K562 (cell line): Measurements from ENCODE around the gene TAAR9. TPM values are rescaled to one million over a fixed set of nuclear protein-coding genes. Genes with fewer than 3 reads are reported as not detected.
A peak's percentile ranks its signal among the peaks of the same experiment; 100 is the strongest.

Experiments
- ATAC-seq: fragments of 200-7000 bp; cut with Tn5 transposase; 3 replicates; pipeline ENCODE4 v1.9.1; 2020; ENCODE audit warnings: moderate library complexity
- BruUV-seq: library from RNA; stranded (reverse); fragments of 400-500 nt; replicated peaks from 2 replicates; lab custom pipeline; 2021; lab: Mats Ljungman, UMichigan
- CTCF ChIA-PET: fragments of 300-600 bp; formaldehyde crosslinking; extraction: SDS; loops from one replicate; lab custom pipeline; 2021; ENCODE audit warnings: low intra/inter-chr PET ratio; lab: Yijun Ruan, JAX
- POLR2A ChIA-PET: fragments of 300-600, 350-650 bp; sonication (Branson Sonifier 250); formaldehyde crosslinking; extraction: SDS; loops from one replicate; lab custom pipeline; 2021; ENCODE audit warnings: antibody characterized with exemption, inconsistent platforms; lab: Yijun Ruan, JAX
- DNase-seq, 4 experiments: peaks; one replicate each; pipeline versions ENCODE4 v3.0.0 to v3.0.0-alpha.2; 2011 to 2018; ENCODE audit warnings: low spot score in 3 of 4, mixed read lengths in 3 of 4; ENCODE audit errors: extremely low read depth in 1 of 4
- FAIRE-seq: peaks from 2 replicates; lab custom pipeline; 2011; peaks lifted over from hg19 to GRCh38; lab: Jason Lieb, UNC
- H2AFZ ChIP-seq: 2 replicates; pipeline ENCODE4 v1.6.0; 2011; ENCODE audit warnings: low read depth, low read length, control low read depth, inconsistent platforms
- H3K27ac ChIP-seq: fragments of 200-600 bp; 3 replicates; pipeline ENCODE4 v1.8.0; 2011; ENCODE audit warnings: low read depth, mild to moderate bottlenecking, control low read depth, inconsistent platforms, low read length, moderate library complexity, mixed read lengths; ENCODE audit errors: extremely low read depth
- H3K27me3 ChIP-seq, 2 experiments: fragments of 300-600 bp in 1 of 2; 2 replicates in 1 of 2; 3 replicates in 1 of 2; pipeline versions ENCODE4 v1.6.0 to v1.8.0; 2011; ENCODE audit warnings: inconsistent platforms in 2 of 2, low read length in 2 of 2, mild to moderate bottlenecking in 1 of 2, mixed read lengths in 1 of 2, moderate library complexity in 1 of 2; ENCODE audit not compliant: control insufficient read depth in 2 of 2, insufficient read depth in 2 of 2
- H3K36me3 ChIP-seq: fragments of 300-600 bp; 3 replicates; pipeline ENCODE4 v1.8.0; 2011; ENCODE audit warnings: mild to moderate bottlenecking, low read length, inconsistent platforms; ENCODE audit not compliant: control insufficient read depth, insufficient read depth
- H3K4me1 ChIP-seq, 2 experiments: fragments of 200-600 bp in 1 of 2; replicated peaks in 1 of 2; 2 replicates in 1 of 2; 3 replicates in 1 of 2; pipeline versions ENCODE4 v1.5.1 to v1.8.0; 2011; ENCODE audit warnings: inconsistent platforms in 2 of 2, low read length in 2 of 2, mild to moderate bottlenecking in 1 of 2, mixed read lengths in 1 of 2, moderate library complexity in 1 of 2; ENCODE audit not compliant: control insufficient read depth in 2 of 2, insufficient read depth in 2 of 2
- H3K4me2 ChIP-seq: 2 replicates; pipeline ENCODE4 v1.6.1; 2011; ENCODE audit warnings: low read length, control low read depth, inconsistent platforms, mixed read lengths; ENCODE audit not compliant: insufficient read depth
- H3K4me3 ChIP-seq: fragments of 200-600 bp; sonication (generic), shearing (Covaris generic); 2 replicates; pipeline ENCODE4 v1.5.1; 2016; ENCODE audit warnings: control low read depth, inconsistent platforms
- H3K79me2 ChIP-seq: fragments of 200-600 bp; 3 replicates; pipeline ENCODE4 v1.8.0; 2011; ENCODE audit warnings: low read length, inconsistent platforms; ENCODE audit not compliant: control insufficient read depth, insufficient read depth
- H3K9ac ChIP-seq, 2 experiments: 2 replicates each; pipeline versions ENCODE4 v1.6.0 to v1.6.1; 2011; ENCODE audit warnings: low read depth in 2 of 2, low read length in 2 of 2, control low read depth in 1 of 2, inconsistent platforms in 1 of 2, mild to moderate bottlenecking in 1 of 2, mixed read lengths in 1 of 2; ENCODE audit not compliant: insufficient read depth in 1 of 2
- H3K9me1 ChIP-seq: one replicate; pipeline ENCODE4 v1.6.0; 2011; ENCODE audit warnings: inconsistent platforms, mild to moderate bottlenecking, low read length, moderate library complexity; ENCODE audit not compliant: control insufficient read depth, insufficient read depth
- H3K9me3 ChIP-seq: replicated peaks from 2 replicates; pipeline ENCODE4 v1.5.1; 2011; ENCODE audit warnings: low read depth, low read length, inconsistent platforms; ENCODE audit not compliant: control insufficient read depth, insufficient read depth
- H4K20me1 ChIP-seq: replicated peaks from 2 replicates; pipeline ENCODE4 v1.6.1; 2011; ENCODE audit warnings: low read length, inconsistent platforms, mixed read lengths; ENCODE audit not compliant: control insufficient read depth, insufficient read depth
- CBX2 ChIP-seq: fragments of 200-600 bp; sonication (generic); IDR thresholded peaks from one replicate; pipeline ENCODE4 v1.6.1; 2012; ENCODE audit warnings: mild to moderate bottlenecking, low read length, inconsistent platforms; ENCODE audit not compliant: insufficient read depth, poor library complexity, severe bottlenecking
- CREM ChIP-seq: IDR thresholded peaks from 2 replicates; pipeline ENCODE4 v1.6.1; 2014; ENCODE audit warnings: antibody characterized with exemption, low read depth
- ERF ChIP-seq: fragments of 450-650 bp; formaldehyde crosslinking; IDR thresholded peaks from 2 replicates; pipeline ENCODE4 v1.4.0; 2020; ENCODE audit warnings: mild to moderate bottlenecking, mixed read lengths
- ETS2 ChIP-seq: IDR thresholded peaks from 2 replicates; pipeline ENCODE4 v1.6.1; 2016; ENCODE audit warnings: borderline replicate concordance, missing genetic modification characterization, mild to moderate bottlenecking, moderate library complexity, missing compliant biosample characterization; ENCODE audit not compliant: poor library complexity, severe bottlenecking
- EWSR1 ChIP-seq: fragments of 450-650 bp; IDR thresholded peaks from 2 replicates; pipeline ENCODE4 v1.6.1; 2018; ENCODE audit warnings: borderline replicate concordance, mild to moderate bottlenecking, low read depth, moderate library complexity; ENCODE audit not compliant: partially characterized antibody
- HNRNPL ChIP-seq: fragments of 200-400 bp; formaldehyde crosslinking; IDR thresholded peaks from 2 replicates; pipeline ENCODE4 v1.6.1; 2017; ENCODE audit warnings: low read depth, mild to moderate bottlenecking, low read length
- SMAD1 ChIP-seq: fragments of 150-350 bp; IDR thresholded peaks from 2 replicates; pipeline ENCODE4 v1.6.1; 2014; ENCODE audit warnings: low read length, low read depth; ENCODE audit not compliant: partially characterized antibody
- ZNF316 ChIP-seq: fragments of 450-650 bp; IDR thresholded peaks from 2 replicates; pipeline ENCODE4 v1.6.1; 2016
- ZNF354B ChIP-seq: fragments of 250-450 bp; sonication (Bioruptor Pico); IDR thresholded peaks from 2 replicates; pipeline ENCODE4 v1.4.0; 2020
- ZNF77 ChIP-seq: fragments of 250-450 bp; sonication (Bioruptor Pico); IDR thresholded peaks from 2 replicates; pipeline ENCODE4 v1.5.0; 2020
- WGBS: fragments of 100-300 bp; shearing (Covaris generic); methylation state at CpG from one replicate; pipeline ENCODE4 v1.1.6; 2016; ENCODE audit warnings: low coverage, mixed read lengths; ENCODE audit not compliant: insufficient coverage; ENCODE audit errors: missing lambda C conversion rate; 5-methylcytosine and 5-hydroxymethylcytosine counted together
- in situ Hi-C: fragments of 300-500 bp; cut with MboI; formaldehyde crosslinking; loops from 4 replicates; pipeline ENCODE4 v1.15.0; 2018; ENCODE audit warnings: inconsistent platforms, mixed read lengths
- intact Hi-C: fragments of 100-400 bp; cut with micrococcal nuclease; formaldehyde crosslinking; loops from 2 replicates; pipeline ENCODE4 v1.14.2; 2022
- polyA plus RNA-seq, 8 experiments: library from polyadenylated mRNA; depleted of rRNA in 4 of 8; stranded (reverse) in 5 of 8; unstranded in 3 of 8; fragments of >200 nt; fragmentation: Nextera tagmentation in 2 of 8; fragmentation: Illumina TruSeq in 1 of 8; extraction: Ambion mirVana in 2 of 8; extraction: Trizol in 1 of 8; gene quantifications; 2 replicates each; pipeline versions ENCODE4 v1.2.1 to v1.2.3, GENCODE V29; 2011 to 2014; ENCODE audit warnings: inconsistent platforms in 1 of 8, missing spikeins in 1 of 8
- total RNA-seq, 7 experiments: library from RNA; depleted of rRNA in 6 of 7; stranded (reverse); fragments of >200 nt in 6 of 7; fragmentation: Illumina TruSeq in 2 of 7; extraction: Trizol in 2 of 7; gene quantifications; 2 replicates each; pipeline versions ENCODE4 v1.2.1 to v1.2.3, GENCODE V29; 2011 to 2021; ENCODE audit warnings: low replicate concordance in 1 of 7
- TF ChIP-seq, protein P1 (sequence below): fragments of 450-650 bp; IDR thresholded peaks from 2 replicates; pipeline ENCODE4 v1.6.1; 2016; ENCODE audit warnings: low read depth, mild to moderate bottlenecking, moderate library complexity
- TF ChIP-seq, protein P2 (sequence below): fragments of 250-450 bp; sonication (Bioruptor Pico); IDR thresholded peaks from 2 replicates; pipeline ENCODE4 v1.8.0; 2021; ENCODE audit warnings: mild to moderate bottlenecking, moderate library complexity

Gene TAAR9
- total and polyA plus RNA-seq, 9 of the 15 experiments (the other 6 are each of a cell fraction or from before 2014, with no cell fraction given): not detected

DNA sequence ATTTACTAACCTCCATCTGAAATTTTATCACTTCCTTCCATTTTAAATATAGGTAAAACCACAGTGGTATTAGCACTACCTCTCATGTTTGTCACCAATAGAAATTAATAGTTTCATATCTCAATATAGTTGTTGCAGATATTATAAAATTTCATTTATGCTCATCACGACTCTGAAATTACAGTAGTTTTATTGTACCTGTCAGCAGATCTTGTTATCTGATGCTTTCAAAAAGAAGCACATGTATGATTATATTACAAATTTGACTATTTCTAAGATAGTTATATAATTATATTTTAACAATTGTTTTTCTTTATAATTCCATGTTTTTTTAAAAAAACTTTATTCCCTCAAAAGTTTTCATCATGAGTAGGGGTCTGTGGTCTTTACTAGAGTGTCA lies 46.6 kb downstream of the TAAR9 start:
- no peak for DNase-seq
- Histone ChIP-seq H3K79me2 (no peaks in the 10 kb centered on the region), H2AFZ (no peak overlapping the region), H3K4me2 (no peak overlapping the region), H3K9me1 (no peaks in the 10 kb centered on the region), H3K36me3 (no peaks in the 10 kb centered on the region), H3K4me3 (no peak overlapping the region), H3K9ac (no peak overlapping the region), H4K20me1 (no peaks in the 10 kb centered on the region), H3K27me3 (no peaks in the 10 kb centered on the region), H3K27ac (no peak overlapping the region), H3K9me3 (no peaks in the 10 kb centered on the region), H3K4me1 (no peaks in the 10 kb centered on the region)
- ChIA-PET POLR2A (no interaction called here), CTCF (interaction anchor here (0.6 kb wide), 1 partner anchor 272 kb away, joined by 3 read pairs; no protein-coding TSS in a partner anchor)
- in situ Hi-C loops: no loop called here
- no TSS peak for BruUV-seq
- FAIRE-seq: no peak
- intact Hi-C loops: no loop called here
- WGBS: 0% methylated on average over 1 of the region's 1 CpG
- TF ChIP-seq CREM (no peak), EWSR1 (no peak), SMAD1 (no peak), ZNF316 (peak; percentile 37), ETS2 (no peak), HNRNPL (no peak)
- ATAC-seq: no peak

DNA sequence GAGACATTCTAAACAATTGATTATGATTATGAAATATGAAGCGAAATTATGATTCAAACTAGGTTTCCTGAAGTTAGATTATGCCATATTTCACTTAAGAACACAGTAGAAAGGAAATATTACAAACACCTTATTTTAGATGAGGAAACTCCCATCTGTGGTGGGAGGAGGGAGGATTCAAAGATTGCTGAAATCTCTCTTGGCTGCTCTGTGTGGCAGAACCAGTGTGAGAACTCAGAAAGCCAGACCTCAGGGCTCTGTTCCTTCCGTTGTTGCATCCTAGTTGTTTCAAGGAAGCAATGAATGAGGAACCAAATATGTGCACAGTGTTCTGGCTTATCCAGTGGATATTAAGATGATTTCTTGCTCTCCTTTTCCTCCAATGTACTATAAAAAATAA lies 49.3 kb downstream of the TAAR9 start:
- WGBS: 4% methylated on average over 2 of the region's 2 CpGs
- ChIA-PET CTCF (no interaction called here), POLR2A (no interaction called here)
- no peaks in the 10 kb centered on the region for H3K9me1 ChIP-seq
- ATAC-seq (no peak), DNase-seq (no peak), FAIRE-seq (no peak)
- intact Hi-C loops: no loop called here
- no peak overlapping the region for H3K4me2 ChIP-seq
- no peaks in the 10 kb centered on the region for H3K79me2 ChIP-seq
- H3K9ac ChIP-seq: no peak overlapping the region
- H3K27ac ChIP-seq: no peak overlapping the region
- BruUV-seq: no TSS peak
- no peaks in the 10 kb centered on the region for H3K36me3 ChIP-seq
- in situ Hi-C loops: no loop called here
- no peaks in the 10 kb centered on the region for H3K4me1 ChIP-seq
- no peak overlapping the region for H3K4me3 ChIP-seq
- no peaks in the 10 kb centered on the region for H4K20me1 ChIP-seq
- H2AFZ ChIP-seq: no peak overlapping the region
- no peaks in the 10 kb centered on the region for H3K27me3 ChIP-seq
- no peaks in the 10 kb centered on the region for H3K9me3 ChIP-seq
- TF ChIP-seq, protein P1, sequence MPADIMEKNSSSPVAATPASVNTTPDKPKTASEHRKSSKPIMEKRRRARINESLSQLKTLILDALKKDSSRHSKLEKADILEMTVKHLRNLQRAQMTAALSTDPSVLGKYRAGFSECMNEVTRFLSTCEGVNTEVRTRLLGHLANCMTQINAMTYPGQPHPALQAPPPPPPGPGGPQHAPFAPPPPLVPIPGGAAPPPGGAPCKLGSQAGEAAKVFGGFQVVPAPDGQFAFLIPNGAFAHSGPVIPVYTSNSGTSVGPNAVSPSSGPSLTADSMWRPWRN: no peak
- TF ChIP-seq CBX2 (no peak), ERF (CRISPR knock-in tag) (no peak), ZNF77 (CRISPR knock-in tag) (no peak), ZNF354B (no peak)
- TF ChIP-seq, protein P2, sequence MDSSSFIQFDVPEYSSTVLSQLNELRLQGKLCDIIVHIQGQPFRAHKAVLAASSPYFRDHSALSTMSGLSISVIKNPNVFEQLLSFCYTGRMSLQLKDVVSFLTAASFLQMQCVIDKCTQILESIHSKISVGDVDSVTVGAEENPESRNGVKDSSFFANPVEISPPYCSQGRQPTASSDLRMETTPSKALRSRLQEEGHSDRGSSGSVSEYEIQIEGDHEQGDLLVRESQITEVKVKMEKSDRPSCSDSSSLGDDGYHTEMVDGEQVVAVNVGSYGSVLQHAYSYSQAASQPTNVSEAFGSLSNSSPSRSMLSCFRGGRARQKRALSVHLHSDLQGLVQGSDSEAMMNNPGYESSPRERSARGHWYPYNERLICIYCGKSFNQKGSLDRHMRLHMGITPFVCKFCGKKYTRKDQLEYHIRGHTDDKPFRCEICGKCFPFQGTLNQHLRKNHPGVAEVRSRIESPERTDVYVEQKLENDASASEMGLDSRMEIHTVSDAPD (CRISPR knock-in tag): no peak
